K562 (cell line): Measurements from ENCODE around the gene DIAPH3. TPM values are rescaled to one million over a fixed set of nuclear protein-coding genes. Genes with fewer than 3 reads are reported as not detected.

Source experiments
- ATAC-seq: fragments of 200-7000 bp; cut with Tn5 transposase; 3 replicates; pipeline ENCODE4 v1.9.1; 2020; ENCODE audit warnings: moderate library complexity
- BruUV-seq: library from RNA; stranded (reverse); fragments of 400-500 nt; replicated peaks from 2 replicates; lab custom pipeline; 2021; lab: Mats Ljungman, UMichigan
- CTCF ChIA-PET: fragments of 300-600 bp; formaldehyde crosslinking; extraction: SDS; loops from one replicate; lab custom pipeline; 2021; ENCODE audit warnings: low intra/inter-chr PET ratio; lab: Yijun Ruan, JAX
- POLR2A ChIA-PET: fragments of 300-600, 350-650 bp; sonication (Branson Sonifier 250); formaldehyde crosslinking; extraction: SDS; loops from one replicate; lab custom pipeline; 2021; ENCODE audit warnings: antibody characterized with exemption, inconsistent platforms; lab: Yijun Ruan, JAX
- DNase-seq, 4 experiments: peaks; one replicate each; pipeline versions ENCODE4 v3.0.0 to v3.0.0-alpha.2; 2011 to 2018; ENCODE audit warnings: low spot score in 3 of 4, mixed read lengths in 3 of 4; ENCODE audit errors: extremely low read depth in 1 of 4
- FAIRE-seq: peaks from 2 replicates; lab custom pipeline; 2011; peaks lifted over from hg19 to GRCh38; lab: Jason Lieb, UNC
- H2AFZ ChIP-seq: 2 replicates; pipeline ENCODE4 v1.6.0; 2011; ENCODE audit warnings: low read depth, low read length, control low read depth, inconsistent platforms
- H3K27ac ChIP-seq: fragments of 200-600 bp; 3 replicates; pipeline ENCODE4 v1.8.0; 2011; ENCODE audit warnings: low read depth, mild to moderate bottlenecking, control low read depth, inconsistent platforms, low read length, moderate library complexity, mixed read lengths; ENCODE audit errors: extremely low read depth
- H3K27me3 ChIP-seq, 2 experiments: fragments of 300-600 bp in 1 of 2; 2 replicates in 1 of 2; 3 replicates in 1 of 2; pipeline versions ENCODE4 v1.6.0 to v1.8.0; 2011; ENCODE audit warnings: inconsistent platforms in 2 of 2, low read length in 2 of 2, mild to moderate bottlenecking in 1 of 2, mixed read lengths in 1 of 2, moderate library complexity in 1 of 2; ENCODE audit not compliant: control insufficient read depth in 2 of 2, insufficient read depth in 2 of 2
- H3K36me3 ChIP-seq: fragments of 300-600 bp; 3 replicates; pipeline ENCODE4 v1.8.0; 2011; ENCODE audit warnings: mild to moderate bottlenecking, low read length, inconsistent platforms; ENCODE audit not compliant: control insufficient read depth, insufficient read depth
- H3K4me1 ChIP-seq, 2 experiments: fragments of 200-600 bp in 1 of 2; replicated peaks in 1 of 2; 2 replicates in 1 of 2; 3 replicates in 1 of 2; pipeline versions ENCODE4 v1.5.1 to v1.8.0; 2011; ENCODE audit warnings: inconsistent platforms in 2 of 2, low read length in 2 of 2, mild to moderate bottlenecking in 1 of 2, mixed read lengths in 1 of 2, moderate library complexity in 1 of 2; ENCODE audit not compliant: control insufficient read depth in 2 of 2, insufficient read depth in 2 of 2
- H3K4me2 ChIP-seq: 2 replicates; pipeline ENCODE4 v1.6.1; 2011; ENCODE audit warnings: low read length, control low read depth, inconsistent platforms, mixed read lengths; ENCODE audit not compliant: insufficient read depth
- H3K4me3 ChIP-seq: fragments of 200-600 bp; sonication (generic), shearing (Covaris generic); 2 replicates; pipeline ENCODE4 v1.5.1; 2016; ENCODE audit warnings: control low read depth, inconsistent platforms
- H3K79me2 ChIP-seq: fragments of 200-600 bp; 3 replicates; pipeline ENCODE4 v1.8.0; 2011; ENCODE audit warnings: low read length, inconsistent platforms; ENCODE audit not compliant: control insufficient read depth, insufficient read depth
- H3K9ac ChIP-seq, 2 experiments: 2 replicates each; pipeline versions ENCODE4 v1.6.0 to v1.6.1; 2011; ENCODE audit warnings: low read depth in 2 of 2, low read length in 2 of 2, control low read depth in 1 of 2, inconsistent platforms in 1 of 2, mild to moderate bottlenecking in 1 of 2, mixed read lengths in 1 of 2; ENCODE audit not compliant: insufficient read depth in 1 of 2
- H3K9me1 ChIP-seq: one replicate; pipeline ENCODE4 v1.6.0; 2011; ENCODE audit warnings: inconsistent platforms, mild to moderate bottlenecking, low read length, moderate library complexity; ENCODE audit not compliant: control insufficient read depth, insufficient read depth
- H3K9me3 ChIP-seq: replicated peaks from 2 replicates; pipeline ENCODE4 v1.5.1; 2011; ENCODE audit warnings: low read depth, low read length, inconsistent platforms; ENCODE audit not compliant: control insufficient read depth, insufficient read depth
- H4K20me1 ChIP-seq: replicated peaks from 2 replicates; pipeline ENCODE4 v1.6.1; 2011; ENCODE audit warnings: low read length, inconsistent platforms, mixed read lengths; ENCODE audit not compliant: control insufficient read depth, insufficient read depth
- CREB1 ChIP-seq, 2 experiments: sonication (generic) in 1 of 2; formaldehyde crosslinking in 1 of 2; IDR thresholded peaks; 2 replicates each; pipeline versions ENCODE4 v1.6.1 to v1.8.0; 2012 to 2022; ENCODE audit warnings: inconsistent platforms in 1 of 2, mild to moderate bottlenecking in 1 of 2, missing genetic modification reagents in 1 of 2, moderate library complexity in 1 of 2
- ELF4 ChIP-seq: fragments of 450-650 bp; formaldehyde crosslinking; IDR thresholded peaks from 2 replicates; pipeline ENCODE4 v1.4.0; 2022; ENCODE audit warnings: missing genetic modification characterization
- ETS2 ChIP-seq: IDR thresholded peaks from 2 replicates; pipeline ENCODE4 v1.6.1; 2016; ENCODE audit warnings: borderline replicate concordance, missing genetic modification characterization, mild to moderate bottlenecking, moderate library complexity, missing compliant biosample characterization; ENCODE audit not compliant: poor library complexity, severe bottlenecking
- IFI16 ChIP-seq: fragments of 250-450 bp; sonication (Bioruptor Pico); IDR thresholded peaks from 2 replicates; pipeline ENCODE4 v2.1.2; 2022; ENCODE audit warnings: mild to moderate bottlenecking, inconsistent platforms
- MAFF ChIP-seq: IDR thresholded peaks from 2 replicates; pipeline ENCODE4 v1.6.1; 2012; ENCODE audit warnings: low read length, improper control_type of control experiment
- NUFIP1 ChIP-seq: fragments of 450-650 bp; IDR thresholded peaks from 2 replicates; pipeline ENCODE4 v1.6.1; 2018; ENCODE audit not compliant: partially characterized antibody
- RAD51 ChIP-seq: fragments of 450-650 bp; IDR thresholded peaks from 2 replicates; pipeline ENCODE4 v1.7.1; 2016; ENCODE audit warnings: low read depth, mild to moderate bottlenecking, borderline replicate concordance
- SMARCE1 ChIP-seq: fragments of 450-650 bp; IDR thresholded peaks from 2 replicates; pipeline ENCODE4 v1.7.1; 2016; ENCODE audit warnings: mild to moderate bottlenecking
- SP2 ChIP-seq: IDR thresholded peaks from 2 replicates; pipeline ENCODE4 v1.6.1; 2011; ENCODE audit warnings: mild to moderate bottlenecking, low read depth, low read length, moderate library complexity; ENCODE audit not compliant: poor library complexity, severe bottlenecking; ENCODE audit errors: extremely low read depth
- XRCC3 ChIP-seq: fragments of 450-650 bp; IDR thresholded peaks from 2 replicates; pipeline ENCODE4 v1.6.1; 2017; ENCODE audit warnings: mild to moderate bottlenecking, moderate library complexity
- ZNF316 ChIP-seq: fragments of 450-650 bp; IDR thresholded peaks from 2 replicates; pipeline ENCODE4 v1.6.1; 2016
- ZNF445 ChIP-seq: fragments of 250-450 bp; sonication (Bioruptor Pico); IDR thresholded peaks from 2 replicates; pipeline ENCODE4 v1.4.0; 2020; ENCODE audit warnings: low read depth, mild to moderate bottlenecking, moderate library complexity
- ZNF561 ChIP-seq: fragments of 450-650 bp; formaldehyde crosslinking; conservative IDR thresholded peaks from 2 replicates; pipeline ENCODE4 v1.4.0; 2020; ENCODE audit warnings: mild to moderate bottlenecking, moderate library complexity
- WGBS: fragments of 100-300 bp; shearing (Covaris generic); methylation state at CpG from one replicate; pipeline ENCODE4 v1.1.6; 2016; ENCODE audit warnings: low coverage, mixed read lengths; ENCODE audit not compliant: insufficient coverage; ENCODE audit errors: missing lambda C conversion rate; 5-methylcytosine and 5-hydroxymethylcytosine counted together
- in situ Hi-C: fragments of 300-500 bp; cut with MboI; formaldehyde crosslinking; loops from 4 replicates; pipeline ENCODE4 v1.15.0; 2018; ENCODE audit warnings: inconsistent platforms, mixed read lengths
- intact Hi-C: fragments of 100-400 bp; cut with micrococcal nuclease; formaldehyde crosslinking; loops from 2 replicates; pipeline ENCODE4 v1.14.2; 2022
- polyA plus RNA-seq, 8 experiments: library from polyadenylated mRNA; depleted of rRNA in 4 of 8; stranded (reverse) in 5 of 8; unstranded in 3 of 8; fragments of >200 nt; fragmentation: Nextera tagmentation in 2 of 8; fragmentation: Illumina TruSeq in 1 of 8; extraction: Ambion mirVana in 2 of 8; extraction: Trizol in 1 of 8; gene quantifications; 2 replicates each; pipeline versions ENCODE4 v1.2.1 to v1.2.3, GENCODE V29; 2011 to 2014; ENCODE audit warnings: inconsistent platforms in 1 of 8, missing spikeins in 1 of 8
- total RNA-seq, 7 experiments: library from RNA; depleted of rRNA in 6 of 7; stranded (reverse); fragments of >200 nt in 6 of 7; fragmentation: Illumina TruSeq in 2 of 7; extraction: Trizol in 2 of 7; gene quantifications; 2 replicates each; pipeline versions ENCODE4 v1.2.1 to v1.2.3, GENCODE V29; 2011 to 2021; ENCODE audit warnings: low replicate concordance in 1 of 7
- TF ChIP-seq, protein P1 (sequence below): fragments of 250-450 bp; sonication (Bioruptor Pico); IDR thresholded peaks from 2 replicates; pipeline ENCODE4 v1.4.0; 2020; ENCODE audit warnings: mild to moderate bottlenecking, moderate library complexity

DIAPH3 gene
- total and polyA plus RNA-seq, 9 of the 15 experiments (the other 6 are each of a cell fraction or from before 2014, with no cell fraction given): 9.0 to 18.7 (median 14.7) TPM

GRCh38 chr13:59702269-59702668 lies 461.5 kb downstream of the DIAPH3 start:
- no peak for ATAC-seq
- 67% methylated on average over 3 of the region's 3 CpGs for WGBS
- no TSS peak for BruUV-seq
- Histone ChIP-seq H3K4me1 (peaks cover 0 to 5% of the 10 kb centered on the region in 2 experiments; a peak in 2 of 5 replicates), H2AFZ (no peak overlapping the region), H4K20me1 (no peaks in the 10 kb centered on the region), H3K36me3 (no peaks in the 10 kb centered on the region), H3K79me2 (no peaks in the 10 kb centered on the region), H3K27ac (no peak overlapping the region), H3K4me3 (no peak overlapping the region), H3K9me3 (no peaks in the 10 kb centered on the region), H3K9ac (no peak overlapping the region), H3K4me2 (no peak overlapping the region), H3K9me1 (no peaks in the 10 kb centered on the region), H3K27me3 (no peaks in the 10 kb centered on the region)
- intact Hi-C loops: no loop called here
- no peak for DNase-seq
- POLR2A ChIA-PET: no interaction called here
- in situ Hi-C loops: no loop called here
- no peak for FAIRE-seq
- peak; percentile 50; the same call in 1 of the 2 replicates for TF ChIP-seq ZNF316
- no peak for TF ChIP-seq CREB1 (IDR thresholded peaks at IDR 0.05)
- no peak for TF ChIP-seq CREB1 (CRISPR knock-in tag; IDR thresholded peaks at IDR 0.05)
- peak; percentile 16; the same call in 1 of the 2 replicates for TF ChIP-seq MAFF
- CTCF ChIA-PET: no interaction called here

GRCh38 chr13:59701261-59701660 lies 462.5 kb downstream of the DIAPH3 start:
- no peak overlapping the region for H2AFZ ChIP-seq
- no peak overlapping the region for H3K4me3 ChIP-seq
- FAIRE-seq: no peak
- 25% methylated on average over 2 of the region's 2 CpGs for WGBS
- H3K9me3 ChIP-seq: no peaks in the 10 kb centered on the region
- in situ Hi-C loops (no loop called here), intact Hi-C loops (no loop called here)
- H3K27me3 ChIP-seq: no peaks in the 10 kb centered on the region
- no peaks in the 10 kb centered on the region for H3K79me2 ChIP-seq
- H3K4me2 ChIP-seq: no peak overlapping the region
- ChIA-PET POLR2A (interaction anchor here (1.3 kb wide), 1 partner anchor 19 kb away, joined by 4 read pairs; no protein-coding TSS in a partner anchor), CTCF (no interaction called here)
- H3K9me1 ChIP-seq: no peaks in the 10 kb centered on the region
- no peak overlapping the region for H3K9ac ChIP-seq
- peak; percentile 5 to 50 (median 6) for DNase-seq
- H4K20me1 ChIP-seq: no peaks in the 10 kb centered on the region
- H3K36me3 ChIP-seq: no peaks in the 10 kb centered on the region
- H3K4me1 ChIP-seq: peaks cover 0 to 5% of the 10 kb centered on the region in 2 experiments; a peak in 2 of 5 replicates
- peak; percentile 38; the same call in 1 of the 3 replicates for ATAC-seq
- BruUV-seq: no TSS peak
- no peak overlapping the region for H3K27ac ChIP-seq
- TF ChIP-seq, protein P1, sequence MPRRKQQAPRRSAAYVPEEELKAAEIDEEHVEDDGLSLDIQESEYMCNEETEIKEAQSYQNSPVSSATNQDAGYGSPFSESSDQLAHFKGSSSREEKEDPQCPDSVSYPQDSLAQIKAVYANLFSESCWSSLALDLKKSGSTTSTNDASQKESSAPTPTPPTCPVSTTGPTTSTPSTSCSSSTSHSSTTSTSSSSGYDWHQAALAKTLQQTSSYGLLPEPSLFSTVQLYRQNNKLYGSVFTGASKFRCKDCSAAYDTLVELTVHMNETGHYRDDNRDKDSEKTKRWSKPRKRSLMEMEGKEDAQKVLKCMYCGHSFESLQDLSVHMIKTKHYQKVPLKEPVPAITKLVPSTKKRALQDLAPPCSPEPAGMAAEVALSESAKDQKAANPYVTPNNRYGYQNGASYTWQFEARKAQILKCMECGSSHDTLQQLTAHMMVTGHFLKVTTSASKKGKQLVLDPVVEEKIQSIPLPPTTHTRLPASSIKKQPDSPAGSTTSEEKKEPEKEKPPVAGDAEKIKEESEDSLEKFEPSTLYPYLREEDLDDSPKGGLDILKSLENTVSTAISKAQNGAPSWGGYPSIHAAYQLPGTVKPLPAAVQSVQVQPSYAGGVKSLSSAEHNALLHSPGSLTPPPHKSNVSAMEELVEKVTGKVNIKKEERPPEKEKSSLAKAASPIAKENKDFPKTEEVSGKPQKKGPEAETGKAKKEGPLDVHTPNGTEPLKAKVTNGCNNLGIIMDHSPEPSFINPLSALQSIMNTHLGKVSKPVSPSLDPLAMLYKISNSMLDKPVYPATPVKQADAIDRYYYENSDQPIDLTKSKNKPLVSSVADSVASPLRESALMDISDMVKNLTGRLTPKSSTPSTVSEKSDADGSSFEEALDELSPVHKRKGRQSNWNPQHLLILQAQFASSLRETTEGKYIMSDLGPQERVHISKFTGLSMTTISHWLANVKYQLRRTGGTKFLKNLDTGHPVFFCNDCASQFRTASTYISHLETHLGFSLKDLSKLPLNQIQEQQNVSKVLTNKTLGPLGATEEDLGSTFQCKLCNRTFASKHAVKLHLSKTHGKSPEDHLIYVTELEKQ (CRISPR knock-in tag): no peak
- TF ChIP-seq XRCC3 (no peak), SP2 (no peak), ETS2 (no peak), ZNF445 (CRISPR knock-in tag) (no peak), RAD51 (no peak), NUFIP1 (no peak), SMARCE1 (no peak), ZNF561 (CRISPR knock-in tag) (no peak), ELF4 (CRISPR knock-in tag) (no peak), IFI16 (no peak)
